ENCODE data around the gene MAMLD1.

GRCh38 chrX:150361777-150362351 is 1.3 kb upstream of the MAMLD1 start:
- TF ChIP-seq POLR2AphosphoS5 (IDR thresholded peaks at IDR 0.05), result no peak
- TF ChIP-seq POLR2A (IDR thresholded peaks at IDR 0.05), result no peak
- no peak for TF ChIP-seq CTCF (IDR thresholded peaks at IDR 0.05)
- no peak for TF ChIP-seq EP300 (IDR thresholded peaks at IDR 0.05)

Data from gastroesophageal sphincter (tissue), 3 donors.